Stimulated activated CD8-positive, alpha-beta memory T cell treated with anti-CD3 and anti-CD28 coated beads, Interleukin-7, amount 100 ng/mL, for 4 hours (primary cell): ENCODE results near the gene SNX27.
"Not testable (repeated sequence)": the region's sequence is repeated elsewhere in the genome, so short reads cannot be mapped to it uniquely, and the experiment has no call there.

Source experiments
- DNase-seq, 2 donors: peaks; one replicate each; pipeline ENCODE4 v3.0.0-alpha.2; 2020; ENCODE audit warnings: low read depth in 2 of 2

The SNX27 gene

DNA sequence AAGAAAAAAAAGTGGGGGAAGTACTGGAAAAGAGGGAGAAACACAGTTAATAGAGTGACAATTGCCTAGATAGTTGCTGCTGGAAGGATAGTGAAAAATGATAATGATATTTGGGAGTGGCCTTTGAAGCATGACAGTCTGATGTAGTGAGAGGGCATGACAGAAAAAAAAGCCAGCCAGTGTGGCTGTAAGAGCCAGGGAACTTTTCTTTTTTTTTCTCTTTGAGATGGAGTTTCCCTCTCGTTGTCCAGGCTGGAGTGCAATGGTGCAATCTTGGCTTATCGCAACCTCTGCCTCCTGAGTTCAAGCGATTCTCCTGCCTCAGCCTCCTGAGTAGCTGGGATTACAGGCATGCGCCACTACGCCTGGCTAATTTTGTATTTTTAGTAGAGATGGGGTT lies 9.3 kb upstream of the SNX27 start:
- not testable (repeated sequence) for DNase-seq

DNA sequence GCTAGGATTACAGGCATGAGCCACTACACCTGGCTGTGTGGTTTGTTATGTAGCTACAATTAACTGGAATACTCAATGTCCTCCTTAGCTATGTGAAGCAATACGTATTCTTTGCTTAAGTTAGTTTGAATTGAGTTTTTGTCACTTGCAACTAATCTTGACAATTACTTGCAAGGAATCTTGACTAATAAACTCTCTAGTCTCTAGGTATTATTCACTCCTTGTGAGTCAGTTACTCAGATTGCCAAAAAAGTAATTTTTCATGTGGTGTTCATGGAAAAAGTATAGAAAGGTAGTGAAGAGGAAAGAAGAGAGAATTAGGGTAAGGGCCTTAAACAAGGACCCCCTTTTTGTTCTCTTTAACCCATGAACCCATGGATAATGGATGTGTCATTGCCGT lies 7.6 kb upstream of the SNX27 start:
- DNase-seq = no peak

- no peak for DNase-seq
Measured at GRCh38 chr1:151606384-151606783, 5.5 kb upstream of the SNX27 start.

DNA sequence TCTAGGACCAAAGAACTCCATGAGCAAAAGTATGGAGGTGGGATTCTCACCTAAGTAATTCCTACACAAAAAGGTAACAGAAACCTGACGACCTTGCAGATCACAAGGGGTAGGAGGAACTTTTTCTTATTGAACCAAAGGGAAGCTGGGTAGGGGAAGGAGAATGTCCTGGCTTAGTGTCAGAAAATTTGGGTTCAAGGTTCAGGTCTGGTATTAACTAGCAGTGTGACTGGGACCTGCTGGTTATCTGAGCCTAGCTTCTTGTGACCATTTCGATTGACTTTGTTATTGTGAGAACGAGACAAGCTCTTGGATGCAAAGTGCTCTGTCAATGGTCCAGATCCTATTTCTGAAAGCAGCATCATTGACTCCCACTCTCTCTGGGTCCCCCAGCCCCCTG lies 5.0 kb upstream of the SNX27 start:
- DNase-seq = no peak

GRCh38 chr1:151610142-151610541 lies 1.7 kb upstream of the SNX27 start:
- DNase-seq = no peak

DNA sequence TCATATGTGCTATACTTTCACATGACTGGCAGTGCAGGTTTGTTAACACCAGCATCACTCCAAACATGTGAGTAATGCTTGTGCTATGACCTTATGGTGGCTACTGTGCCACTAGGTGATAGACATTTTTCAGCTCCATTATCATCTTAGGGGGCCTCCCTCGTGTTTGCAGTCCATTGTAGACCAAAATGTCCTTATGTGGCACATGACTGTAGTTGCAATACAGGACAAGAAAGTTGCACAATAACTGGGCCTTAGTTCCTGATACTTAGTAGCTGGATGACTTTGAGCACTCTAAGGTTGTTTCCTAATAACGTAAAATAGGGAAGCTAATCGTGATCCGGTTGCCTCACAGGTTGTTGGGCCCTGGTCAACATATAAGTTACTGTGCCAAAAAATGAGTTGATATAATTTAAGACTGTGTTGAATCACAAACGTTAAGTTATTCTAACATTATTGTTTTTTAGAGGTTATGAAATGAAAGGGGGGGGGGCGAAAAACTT lies 511 bp upstream of the SNX27 start:
- DNase-seq = no peak

GRCh38 chr1:151612501-151613281 lies 841 bp downstream of the SNX27 start:
- peak in 1 of 2 donors; percentile 8 for DNase-seq

GRCh38 chr1:151613282-151613780 lies 1.5 kb downstream of the SNX27 start:
- no peak for DNase-seq

- no peak for DNase-seq
Measured at GRCh38 chr1:151615711-151616504, 4.1 kb downstream of the SNX27 start.

- DNase-seq = no peak
Measured at GRCh38 chr1:151616505-151616849, 4.6 kb downstream of the SNX27 start.

GRCh38 chr1:151618003-151618402 lies 6.2 kb downstream of the SNX27 start:
- DNase-seq = no peak

DNA sequence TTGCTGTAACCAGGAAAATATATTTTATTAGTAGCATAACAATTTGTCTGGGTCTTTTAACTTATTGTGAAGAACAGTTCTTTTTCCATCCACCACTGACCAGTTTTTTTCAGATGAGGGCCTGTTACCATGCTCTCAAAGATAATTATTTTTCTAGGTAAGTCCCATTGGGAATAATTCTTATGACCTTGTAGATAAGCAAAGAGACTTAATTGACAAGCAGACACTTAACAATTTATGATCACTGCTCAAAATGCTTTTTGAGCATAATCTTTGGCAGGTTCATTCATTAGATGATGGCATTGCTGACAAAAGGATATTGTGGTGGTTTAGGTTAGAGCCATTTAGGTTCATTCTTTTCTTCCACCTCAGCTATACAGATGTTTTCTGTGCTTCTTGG lies 6.6 kb downstream of the SNX27 start:
- no peak for DNase-seq

GRCh38 chr1:151618996-151619395 lies 7.1 kb downstream of the SNX27 start:
- DNase-seq = not testable (repeated sequence)

GRCh38 chr1:151619489-151620093 lies 7.7 kb downstream of the SNX27 start:
- no peak for DNase-seq

DNA sequence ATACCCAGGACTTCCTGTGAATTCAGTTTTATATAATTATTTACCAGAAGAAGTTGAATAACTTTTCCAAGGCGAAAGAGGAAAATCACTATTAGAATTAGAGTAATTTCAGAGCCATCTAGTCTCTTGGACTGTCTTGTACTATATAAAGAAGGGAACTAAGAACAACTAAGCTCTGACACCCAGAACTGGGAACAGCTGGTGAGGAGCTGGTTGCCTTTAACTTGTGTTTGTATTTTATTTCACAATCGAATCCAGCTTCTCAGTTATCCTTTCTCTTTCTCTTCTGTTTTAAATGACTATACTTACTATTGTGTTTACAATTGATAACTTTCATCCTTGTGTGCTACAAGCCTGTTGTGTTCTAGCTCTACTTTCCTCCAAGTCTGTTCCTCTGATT lies 8.4 kb downstream of the SNX27 start:
- DNase-seq = no peak

- no peak for DNase-seq
Measured at GRCh38 chr1:151621351-151621750, 9.5 kb downstream of the SNX27 start.

DNA sequence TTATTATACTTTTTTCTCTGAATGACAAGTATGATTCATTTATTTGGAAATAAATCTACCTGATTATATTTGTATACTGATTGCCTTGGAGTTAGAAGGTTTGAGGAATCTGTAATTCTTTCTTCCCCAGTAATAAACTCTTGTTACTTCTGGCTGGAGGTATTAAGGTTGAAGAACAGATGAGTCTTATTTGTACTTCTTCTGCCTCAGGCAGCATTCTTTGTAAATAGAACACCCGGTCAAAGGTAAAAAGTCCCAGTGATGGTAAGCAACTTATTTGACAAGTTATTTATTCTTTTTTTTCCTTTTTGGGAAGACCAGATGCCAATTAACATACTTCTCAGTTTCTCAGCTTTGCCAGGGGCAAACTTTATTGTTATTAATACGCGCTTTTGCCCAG lies 12.9 kb downstream of the SNX27 start:
- DNase-seq = no peak

- no peak for DNase-seq
Measured at GRCh38 chr1:151626740-151627334, 15.0 kb downstream of the SNX27 start.

GRCh38 chr1:151629278-151629677 lies 17.4 kb downstream of the SNX27 start:
- DNase-seq = no peak

DNA sequence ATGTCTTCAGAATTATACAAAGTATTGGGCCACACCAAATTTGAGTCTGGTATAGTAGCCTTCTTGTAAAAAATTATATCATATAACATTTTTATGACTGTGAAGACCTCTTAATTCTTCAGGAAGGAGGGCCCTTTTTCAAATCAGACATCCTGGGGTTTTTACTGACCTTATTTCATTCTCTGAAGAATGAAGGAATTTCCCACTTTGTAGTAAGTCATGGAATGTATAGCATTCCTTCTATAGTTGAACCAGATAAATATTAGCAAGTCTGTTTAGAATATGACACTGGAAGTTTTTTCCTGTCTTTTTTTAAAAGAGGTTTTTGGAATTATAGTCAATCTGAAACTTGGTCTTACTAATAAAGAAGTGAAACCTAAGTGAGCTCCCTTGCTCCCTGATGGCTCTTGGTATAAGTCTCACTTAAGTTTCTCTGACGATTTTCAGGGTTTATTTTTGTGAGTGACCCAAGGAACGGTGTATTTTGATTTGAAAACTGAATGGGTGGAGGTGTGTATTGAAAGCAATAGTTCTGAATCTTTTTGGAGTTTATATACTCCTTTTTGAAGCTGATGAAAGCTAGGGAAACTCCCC lies 23.7 kb downstream of the SNX27 start:
- DNase-seq = no peak

DNA sequence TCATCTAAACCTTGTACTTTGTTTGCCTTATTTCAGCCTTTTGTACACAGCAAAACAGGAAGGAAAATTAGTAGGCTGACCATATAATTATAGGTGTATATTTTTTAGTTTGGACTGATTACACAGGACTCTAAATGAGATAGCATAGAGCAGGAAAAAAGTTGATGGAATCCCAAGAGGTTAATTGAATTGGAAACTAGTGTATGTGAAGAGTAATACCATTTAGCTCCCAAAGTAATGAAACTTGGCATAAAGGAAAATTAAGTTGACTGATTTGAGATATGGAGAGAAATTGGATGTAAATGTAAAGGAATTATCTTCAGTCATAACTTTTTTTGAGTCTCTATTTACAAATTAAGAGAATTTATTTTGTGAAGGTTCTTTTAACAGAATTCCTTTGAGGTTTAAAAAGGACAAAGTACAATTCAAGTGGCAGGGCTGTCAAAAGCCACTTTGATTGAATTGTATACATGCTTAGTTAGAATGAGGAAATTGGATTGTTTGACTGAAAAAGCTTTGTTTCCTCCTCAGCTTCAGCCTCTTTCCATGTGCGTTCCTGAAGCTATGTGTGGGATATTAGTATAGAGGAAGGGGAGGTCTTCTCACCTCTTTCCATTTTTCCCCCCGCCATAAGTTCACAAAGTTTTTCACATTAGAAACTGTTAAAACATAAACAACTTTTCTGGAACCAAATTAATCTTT lies 26.4 kb downstream of the SNX27 start:
- DNase-seq = no peak
